Mammary epithelial cell (primary cell): ENCODE data around the gene HDAC9.

Experiments used
- CTCF ChIP-seq, 2 donors: IDR thresholded peaks in 1 of 2; conservative IDR thresholded peaks in 1 of 2; 2 replicates each; pipeline ENCODE4 v1.5.1; 2011 to 2012; ENCODE audit warnings: inconsistent platforms in 2 of 2, low read length in 2 of 2, mild to moderate bottlenecking in 2 of 2, control low read depth in 1 of 2, low read depth in 1 of 2; ENCODE audit not compliant: insufficient read depth in 1 of 2; ENCODE audit errors: extremely low read depth in 1 of 2
- EZH2 ChIP-seq: IDR thresholded peaks from 2 replicates; pipeline ENCODE4 v1.6.1; 2012; ENCODE audit warnings: low read length, inconsistent platforms, borderline replicate concordance

- TF ChIP-seq CTCF (conservative IDR thresholded peaks at IDR 0.05 in 1 of 2, IDR thresholded peaks at IDR 0.05 in 1 of 2; ENCODE audit: extremely low read depth in 1 of 2, insufficient read depth in 1 of 2, low read depth in 1 of 2, low read length in 2 of 2) (no peak), EZH2 (no peak)
Observed at GRCh38 chr7:19001854-19002253, 506.3 kb downstream of the HDAC9 start.
